Astrocyte (in vitro differentiated cells and primary cell): ENCODE measurements around the gene PPP2R2D.

Experiments used
- CTCF ChIP-seq: IDR thresholded peaks from 2 replicates; pipeline ENCODE4 v1.5.1; 2011; ENCODE audit warnings: low read depth, mild to moderate bottlenecking, inconsistent platforms, low read length, moderate library complexity; ENCODE audit not compliant: insufficient read depth
- EZH2 ChIP-seq: IDR thresholded peaks from 2 replicates; pipeline ENCODE4 v1.6.1; 2012; ENCODE audit warnings: mild to moderate bottlenecking, low read length, inconsistent platforms; ENCODE audit not compliant: insufficient read depth

GRCh38 chr10:131948501-131948900 lies 47.7 kb downstream of the PPP2R2D start:
- TF ChIP-seq CTCF, result no peak
- TF ChIP-seq EZH2, result no peak
